GM10847 (cell line): ENCODE measurements around the gene NHS.

Experiments used
- POLR2A ChIP-seq: IDR thresholded peaks from 2 replicates; pipeline ENCODE4 v1.6.1; 2011; ENCODE audit not compliant: insufficient read length; ENCODE audit errors: extremely low read depth

Gene NHS

GRCh38 chrX:17495052-17495451 lies 120.1 kb downstream of the NHS start:
- no peak for TF ChIP-seq POLR2A

- no peak for TF ChIP-seq POLR2A
These were observed 121.4 kb downstream of the NHS start for GRCh38 chrX:17496407-17496806.

DNA sequence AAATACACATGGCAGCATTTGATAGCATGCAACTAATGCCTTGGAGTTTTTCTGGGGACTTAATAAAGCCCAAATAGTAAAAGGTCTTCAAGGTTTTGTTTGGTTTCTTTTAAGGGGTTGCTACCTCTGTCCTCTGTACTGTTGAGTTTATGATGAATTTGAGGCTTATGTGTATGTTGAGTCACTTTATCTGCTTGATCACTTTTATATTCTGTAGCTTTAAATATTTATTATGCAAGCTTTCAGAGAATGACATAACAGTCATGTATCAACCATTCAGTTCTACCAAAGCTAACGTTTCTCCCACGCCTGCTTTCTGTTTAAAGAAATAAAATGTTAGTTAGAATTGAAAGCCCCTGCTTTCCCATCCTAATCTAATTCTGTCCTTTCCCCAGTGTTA lies 122.2 kb downstream of the NHS start:
- TF ChIP-seq POLR2A, result no peak

GRCh38 chrX:17499512-17499911 lies 124.5 kb downstream of the NHS start:
- no peak for TF ChIP-seq POLR2A

DNA sequence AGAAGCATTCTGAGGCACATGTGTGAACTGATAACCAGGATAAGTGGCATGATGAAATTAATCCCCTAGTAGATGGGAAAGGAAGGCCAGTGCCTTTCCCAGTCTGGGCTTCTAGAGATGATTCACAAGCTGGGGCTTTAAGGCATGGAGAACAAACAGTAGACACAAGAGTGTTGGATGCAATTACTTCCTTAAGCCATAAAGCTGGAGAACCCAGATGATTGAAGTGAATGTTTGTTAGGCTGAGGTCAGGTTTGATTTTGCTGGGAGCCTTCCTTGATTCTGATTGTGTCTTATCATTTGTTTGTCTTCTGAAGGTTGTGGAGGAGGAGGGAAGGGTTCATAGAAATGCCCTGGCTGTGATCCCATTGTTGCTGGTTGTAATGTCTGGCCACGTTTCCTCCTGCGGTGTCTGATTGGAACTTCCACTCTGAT lies 125.2 kb downstream of the NHS start:
- TF ChIP-seq POLR2A, result no peak

- no peak for TF ChIP-seq POLR2A
These were observed 126.7 kb downstream of the NHS start for GRCh38 chrX:17501746-17502145.

- no peak for TF ChIP-seq POLR2A
These were observed 136.6 kb downstream of the NHS start for GRCh38 chrX:17511556-17511955.

- no peak for TF ChIP-seq POLR2A
These were observed 144.4 kb downstream of the NHS start for GRCh38 chrX:17519358-17519757.

- no peak for TF ChIP-seq POLR2A
These were observed 145.1 kb downstream of the NHS start for GRCh38 chrX:17520016-17520615.

DNA sequence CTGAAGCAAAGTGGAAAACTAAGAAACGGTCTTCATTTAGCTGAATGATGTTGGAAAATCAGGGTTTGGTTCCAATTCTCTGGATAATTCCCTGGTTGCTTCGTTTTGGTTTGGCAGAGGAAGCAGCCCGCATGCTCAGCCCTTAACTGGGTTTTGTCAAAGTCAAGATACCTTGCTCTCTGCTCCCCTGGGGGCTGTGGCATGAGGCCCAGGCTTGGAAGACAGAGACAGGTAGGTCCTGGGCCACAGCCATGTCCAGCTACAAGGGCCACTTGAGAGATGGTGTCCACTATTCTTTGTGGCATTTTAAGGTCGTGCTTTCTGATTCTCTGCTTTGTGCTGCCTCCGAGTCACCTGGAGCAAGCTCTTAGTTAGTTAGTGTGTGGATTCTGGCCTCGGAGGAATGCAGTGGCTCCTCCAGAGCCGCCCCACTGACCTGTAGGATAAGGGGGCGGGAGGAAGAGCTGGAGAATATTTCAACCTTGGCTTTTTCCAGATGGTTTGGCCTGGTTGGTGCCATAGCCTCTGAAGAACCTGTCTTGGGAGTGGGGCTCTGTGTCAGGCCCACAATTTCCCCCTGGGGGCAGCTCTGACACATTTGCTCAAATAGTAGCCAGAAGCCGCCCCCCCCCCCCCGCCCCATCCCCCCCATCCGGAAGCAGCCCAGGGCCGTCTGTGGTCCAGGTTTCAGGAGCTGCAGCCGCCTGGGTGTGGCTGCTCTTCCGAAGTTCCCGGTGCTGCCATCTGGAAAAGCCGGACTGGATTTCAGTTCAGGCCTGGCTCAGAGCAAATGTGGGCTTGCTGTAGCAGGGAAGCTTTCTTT lies 147.1 kb downstream of the NHS start:
- no peak for TF ChIP-seq POLR2A

DNA sequence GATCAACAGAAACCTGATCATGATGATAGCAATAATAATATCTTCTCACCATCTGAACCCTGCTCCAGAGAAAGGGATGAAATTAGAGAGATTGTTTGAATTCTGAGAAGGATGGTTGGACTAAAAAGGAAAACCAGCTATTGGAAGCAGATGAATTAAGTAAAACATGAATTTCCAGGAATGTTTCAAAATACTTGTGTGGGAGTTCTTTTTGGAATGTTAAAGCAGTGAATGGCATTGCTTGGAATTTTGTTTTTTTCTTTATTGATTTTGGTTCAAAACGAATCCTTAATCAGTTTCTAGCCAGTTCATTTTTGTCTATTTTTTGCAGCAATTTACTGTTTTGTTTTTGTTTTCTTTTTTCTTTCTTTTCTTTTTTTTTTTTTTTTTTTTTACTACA lies 150.3 kb downstream of the NHS start:
- no peak for TF ChIP-seq POLR2A

GRCh38 chrX:17525762-17526555 lies 151.0 kb downstream of the NHS start:
- TF ChIP-seq POLR2A, result no peak

DNA sequence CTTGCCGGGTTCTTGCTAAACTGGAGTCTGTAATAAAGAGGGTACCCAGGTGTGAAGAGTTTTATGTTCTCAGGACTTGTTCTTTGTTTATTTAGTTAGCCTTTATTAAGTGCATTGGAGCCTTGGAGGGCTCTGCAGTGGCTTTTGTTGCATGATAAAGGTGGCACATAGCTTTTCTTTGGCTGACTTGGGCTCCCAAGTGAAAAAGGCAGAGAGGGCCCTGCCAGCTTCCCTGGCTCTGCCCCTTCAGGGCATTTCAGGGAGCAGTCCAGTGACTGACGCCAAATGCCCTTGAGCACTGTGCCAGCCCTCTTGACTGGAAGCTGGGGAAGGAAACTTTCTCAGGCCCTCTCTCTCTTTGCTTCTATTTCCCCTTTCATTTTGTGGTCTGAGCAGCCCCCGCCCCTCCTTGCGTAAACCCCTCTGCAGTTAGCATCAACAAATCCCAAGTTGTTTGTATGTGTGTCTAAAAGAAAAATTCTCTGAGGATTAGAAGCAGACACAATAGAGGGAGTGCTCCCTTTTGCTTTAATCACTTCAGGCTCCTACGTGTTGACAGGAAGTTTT lies 152.2 kb downstream of the NHS start:
- no peak for TF ChIP-seq POLR2A

- no peak for TF ChIP-seq POLR2A
These were observed 152.9 kb downstream of the NHS start for GRCh38 chrX:17527922-17528321.

GRCh38 chrX:17529151-17529745 lies 154.2 kb downstream of the NHS start:
- TF ChIP-seq POLR2A, result no peak
